GM23338 (cell line): ENCODE data around the gene SARS1. TPM values are rescaled to one million over a fixed set of nuclear protein-coding genes. Genes with fewer than 3 reads are reported as not detected.

ENCODE experiments used
- ATAC-seq: fragments of 200-7000 bp; cut with Tn5 transposase; 3 replicates; pipeline ENCODE4 v1.9.1; 2020
- DNase-seq: peaks from one replicate; pipeline ENCODE4 v3.0.0-alpha.2; 2015; ENCODE audit warnings: low spot score
- H2AFZ ChIP-seq: fragments of 200-600 bp; sonication (generic); 2 replicates; pipeline ENCODE4 v1.8.0; 2016; ENCODE audit warnings: antibody characterized with exemption, mild to moderate bottlenecking, moderate library complexity
- H3F3A ChIP-seq: fragments of 200-600 bp; sonication (generic); replicated peaks from 2 replicates; pipeline ENCODE4 v1.8.0; 2017; ENCODE audit warnings: antibody characterized with exemption, mixed run types, low read depth
- H3K27ac ChIP-seq: fragments of 200-600 bp; sonication (generic); 2 replicates; pipeline ENCODE4 v1.6.1; 2016; ENCODE audit warnings: low read depth
- H3K27me3 ChIP-seq: fragments of 200-600 bp; sonication (generic); 2 replicates; pipeline ENCODE4 v1.8.0; 2016; ENCODE audit warnings: mild to moderate bottlenecking, mixed run types, moderate library complexity; ENCODE audit not compliant: insufficient read depth
- H3K36me3 ChIP-seq: fragments of 200-600 bp; sonication (generic); 2 replicates; pipeline ENCODE4 v1.8.0; 2016; ENCODE audit warnings: mild to moderate bottlenecking; ENCODE audit not compliant: insufficient read depth
- H3K4me1 ChIP-seq: fragments of 200-600 bp; sonication (generic); 2 replicates; pipeline ENCODE4 v1.8.0; 2016; ENCODE audit warnings: mild to moderate bottlenecking, moderate library complexity; ENCODE audit not compliant: insufficient read depth
- H3K4me2 ChIP-seq: fragments of 200-600 bp; sonication (generic); 2 replicates; pipeline ENCODE4 v1.7.1; 2017; ENCODE audit warnings: mixed run types
- H3K4me3 ChIP-seq: fragments of 200-600 bp; sonication (generic); 2 replicates; pipeline ENCODE4 v1.6.1; 2016; ENCODE audit warnings: mixed run types
- H3K79me2 ChIP-seq: fragments of 200-600 bp; sonication (generic); replicated peaks from 2 replicates; pipeline ENCODE4 v1.8.0; 2017; ENCODE audit warnings: mild to moderate bottlenecking; ENCODE audit not compliant: insufficient read depth
- H3K9me2 ChIP-seq: fragments of 200-600 bp; sonication (generic); 2 replicates; pipeline ENCODE4 v1.8.0; 2017; ENCODE audit not compliant: insufficient read depth
- H4K20me1 ChIP-seq: fragments of 200-600 bp; sonication (generic); replicated peaks from 2 replicates; pipeline ENCODE4 v1.8.0; 2017; ENCODE audit warnings: mild to moderate bottlenecking; ENCODE audit not compliant: insufficient read depth
- H3K27ac Mint-ChIP-seq: 2 replicates; pipeline ENCODE4 v1.8.0; 2020; ENCODE audit warnings: inconsistent platforms, mild to moderate bottlenecking, moderate library complexity, mixed read lengths
- H3K27me3 Mint-ChIP-seq: 3 replicates; pipeline ENCODE4 v1.8.0; 2022; ENCODE audit warnings: low read depth, mild to moderate bottlenecking, moderate library complexity, mixed read lengths, inconsistent platforms; ENCODE audit not compliant: insufficient read depth, poor library complexity
- H3K36me3 Mint-ChIP-seq: 3 replicates; pipeline ENCODE4 v1.8.0; 2021; ENCODE audit warnings: low read depth, mild to moderate bottlenecking, inconsistent platforms, moderate library complexity, mixed read lengths
- H3K4me1 Mint-ChIP-seq: 3 replicates; pipeline ENCODE4 v1.8.0; 2020; ENCODE audit warnings: mild to moderate bottlenecking, inconsistent platforms, mixed read lengths
- H3K4me3 Mint-ChIP-seq: 3 replicates; pipeline ENCODE4 v1.8.0; 2021; ENCODE audit warnings: moderate library complexity, mild to moderate bottlenecking, inconsistent platforms, mixed read lengths
- H3K9me3 Mint-ChIP-seq: 3 replicates; pipeline ENCODE4 v1.8.0; 2020; ENCODE audit warnings: moderate library complexity, mild to moderate bottlenecking, inconsistent platforms, mixed read lengths
- ETS1 ChIP-seq: IDR thresholded peaks from 2 replicates; pipeline ENCODE4 v1.6.1; 2016; ENCODE audit warnings: antibody characterized with exemption
- JUNB ChIP-seq: IDR thresholded peaks from one replicate; pipeline ENCODE4 v1.6.1; 2016; ENCODE audit warnings: antibody characterized with exemption; ENCODE audit not compliant: unreplicated experiment
- NANOG ChIP-seq: IDR thresholded peaks from 2 replicates; pipeline ENCODE4 v1.6.1; 2016; ENCODE audit warnings: antibody characterized with exemption, borderline replicate concordance
- POLR2AphosphoS5 ChIP-seq: IDR thresholded peaks from 2 replicates; pipeline ENCODE4 v1.6.1; 2016; ENCODE audit warnings: antibody characterized with exemption, low read depth
- REST ChIP-seq: IDR thresholded peaks from one replicate; pipeline ENCODE4 v1.6.1; 2018; ENCODE audit warnings: antibody characterized with exemption; ENCODE audit not compliant: unreplicated experiment
- ZNF114 ChIP-seq: fragments of 250-450 bp; sonication (Bioruptor Pico); IDR thresholded peaks from 2 replicates; pipeline ENCODE4 v1.5.0; 2020; ENCODE audit warnings: mild to moderate bottlenecking, moderate library complexity
- ZNF462 ChIP-seq: fragments of 250-450 bp; sonication (Bioruptor Pico); IDR thresholded peaks from 2 replicates; pipeline ENCODE4 v1.5.0; 2020; ENCODE audit warnings: mild to moderate bottlenecking, moderate library complexity
- polyA plus RNA-seq: library from polyadenylated mRNA; unstranded; fragments of >200 nt; fragmentation: Nextera tagmentation; extraction: Ambion mirVana; gene quantifications from 2 replicates; pipeline ENCODE4 v1.2.1, GENCODE V29; 2016
- total RNA-seq: library from RNA; depleted of rRNA; stranded (reverse); fragments of >200 nt; shearing (Covaris generic); gene quantifications from 2 replicates; pipeline ENCODE4 v1.2.3, GENCODE V29; 2014
- TF ChIP-seq, protein P1 (sequence below), 2 experiments: fragments of 200-600 bp in 1 of 2; sonication (generic) in 1 of 2; conservative IDR thresholded peaks; 2 replicates each; pipeline versions ENCODE4 v1.5.1 to v1.6.1; 2016 to 2017; ENCODE audit warnings: antibody characterized with exemption in 2 of 2, low read depth in 2 of 2, mild to moderate bottlenecking in 2 of 2, moderate library complexity in 1 of 2

SARS1 gene
- total and polyA plus RNA-seq, 2 experiments from 2014 or later = 141 to 166 TPM

- TF ChIP-seq ZNF462 (CRISPR knock-in tag) = no peak
These were observed 2.9 kb downstream of the SARS1 start (continued) for GRCh38 chr1:109216662-109217061.

DNA sequence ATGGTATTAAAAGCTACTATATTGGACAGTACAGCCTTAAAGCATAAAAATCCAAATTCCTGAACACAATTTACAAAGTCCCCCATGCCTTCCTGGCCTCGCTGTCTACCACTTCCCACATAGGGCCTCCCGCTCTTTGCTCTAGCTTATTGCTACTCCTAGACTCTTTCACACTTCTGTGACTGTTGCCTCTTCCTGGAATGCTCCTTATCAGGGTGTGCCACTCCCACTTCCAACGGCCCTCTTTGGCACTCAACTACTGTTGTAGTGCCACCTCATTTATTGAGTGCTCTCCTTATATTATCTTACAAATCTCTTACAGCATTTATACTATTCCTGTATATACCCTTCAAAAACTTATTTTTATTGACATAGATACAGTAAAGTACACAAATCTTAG, 4.8 kb downstream of the SARS1 start:
- peaks cover 2% of the 10 kb centered on the region for H3K27me3 Mint-ChIP-seq
- Histone ChIP-seq H3K36me3 (no peaks in the 10 kb centered on the region), H3K4me2 (no peak overlapping the region), H3K9me2 (no peaks in the 10 kb centered on the region), H3K4me3 (no peak overlapping the region), H3K27me3 (no peaks in the 10 kb centered on the region), H2AFZ (no peak overlapping the region), H3K79me2 (peaks cover 92% of the 10 kb centered on the region), H3F3A (0 out of 2 replicates have a peak, but pooled peaks cover 3% of the 10 kb centered on the region), H3K27ac (no peak overlapping the region), H3K4me1 (peaks cover 6% of the 10 kb centered on the region; the same call in 1 of the 2 replicates), H4K20me1 (peaks cover 17% of the 10 kb centered on the region)
- DNase-seq (no peak), ATAC-seq (no peak)
- no peak overlapping the region for H3K27ac Mint-ChIP-seq
- H3K4me3 Mint-ChIP-seq = no peak overlapping the region
- H3K4me1 Mint-ChIP-seq = peaks cover 15% of the 10 kb centered on the region
- H3K36me3 Mint-ChIP-seq = peaks cover 57% of the 10 kb centered on the region
- peaks cover 4% of the 10 kb centered on the region; the same call in 1 of the 3 replicates for H3K9me3 Mint-ChIP-seq
- TF ChIP-seq NANOG = no peak
- TF ChIP-seq REST = no peak
- TF ChIP-seq, protein P1, sequence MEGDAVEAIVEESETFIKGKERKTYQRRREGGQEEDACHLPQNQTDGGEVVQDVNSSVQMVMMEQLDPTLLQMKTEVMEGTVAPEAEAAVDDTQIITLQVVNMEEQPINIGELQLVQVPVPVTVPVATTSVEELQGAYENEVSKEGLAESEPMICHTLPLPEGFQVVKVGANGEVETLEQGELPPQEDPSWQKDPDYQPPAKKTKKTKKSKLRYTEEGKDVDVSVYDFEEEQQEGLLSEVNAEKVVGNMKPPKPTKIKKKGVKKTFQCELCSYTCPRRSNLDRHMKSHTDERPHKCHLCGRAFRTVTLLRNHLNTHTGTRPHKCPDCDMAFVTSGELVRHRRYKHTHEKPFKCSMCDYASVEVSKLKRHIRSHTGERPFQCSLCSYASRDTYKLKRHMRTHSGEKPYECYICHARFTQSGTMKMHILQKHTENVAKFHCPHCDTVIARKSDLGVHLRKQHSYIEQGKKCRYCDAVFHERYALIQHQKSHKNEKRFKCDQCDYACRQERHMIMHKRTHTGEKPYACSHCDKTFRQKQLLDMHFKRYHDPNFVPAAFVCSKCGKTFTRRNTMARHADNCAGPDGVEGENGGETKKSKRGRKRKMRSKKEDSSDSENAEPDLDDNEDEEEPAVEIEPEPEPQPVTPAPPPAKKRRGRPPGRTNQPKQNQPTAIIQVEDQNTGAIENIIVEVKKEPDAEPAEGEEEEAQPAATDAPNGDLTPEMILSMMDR (conservative IDR thresholded peaks at IDR 0.05; ENCODE audit: low read depth in 2 of 2) = no peak
- TF ChIP-seq JUNB = no peak
- TF ChIP-seq ETS1 = no peak
- TF ChIP-seq ZNF114 (CRISPR knock-in tag) = no peak
- TF ChIP-seq POLR2AphosphoS5 = no peak
